Left lung (tissue), 10 donors: ENCODE results near the gene FAM151A. TPM values are rescaled to one million over a fixed set of nuclear protein-coding genes. Genes with fewer than 3 reads are reported as not detected.

ENCODE experiments used
- ATAC-seq: fragments of 200-7000 bp; cut with Tn5 transposase; one replicate; pipeline ENCODE4 v1.9.1; 2020; ENCODE audit warnings: moderate library complexity
- DNase-seq, 4 donors: peaks; one replicate each; pipeline ENCODE4 v3.0.0-alpha.2; 2013 to 2020
- H3K27ac ChIP-seq, 2 donors: fragments of 200-600 bp; sonication (generic) in 1 of 2; one replicate each; pipeline versions ENCODE4 v1.5.0 to v1.8.0; 2020 to 2021
- H3K27me3 ChIP-seq, 2 donors: fragments of 200-600 bp; sonication (generic) in 1 of 2; one replicate each; pipeline versions ENCODE4 v1.5.0 to v1.8.0; 2020 to 2021
- H3K36me3 ChIP-seq, 2 donors: fragments of 200-600 bp; sonication (generic) in 1 of 2; one replicate each; pipeline versions ENCODE4 v1.5.0 to v1.8.0; 2020 to 2021
- H3K4me1 ChIP-seq, 2 donors: fragments of 200-600 bp; one replicate each; pipeline ENCODE4 v1.8.0; 2021
- H3K4me3 ChIP-seq, 2 donors: fragments of 200-600 bp; sonication (generic) in 1 of 2; one replicate each; pipeline versions ENCODE4 v1.5.0 to v1.8.0; 2020 to 2021; ENCODE audit warnings: mild to moderate bottlenecking in 1 of 2
- H3K9me3 ChIP-seq, 2 donors: fragments of 200-600 bp; sonication (generic) in 1 of 2; one replicate each; pipeline versions ENCODE4 v1.5.0 to v1.8.0; 2020 to 2021
- intact Hi-C, 2 donors: fragments of 100-400 bp; cut with DNase I; formaldehyde crosslinking; loops; one replicate each; pipeline versions ENCODE4 v1.11.2 to v1.14.2; 2022
- polyA plus RNA-seq, 6 donors: library from polyadenylated mRNA; unstranded; fragments of 120-200 nt; gene quantifications; one replicate each; pipeline ENCODE4 v1.2.1, GENCODE V29; 2013; ENCODE audit not compliant: insufficient read length in 6 of 6
- total RNA-seq, 2 donors: library from RNA; stranded (reverse); fragmentation: NEBNext Ultra II Directional; extraction: Animal tissue kit (Norgen Biotek cat#: 25700); gene quantifications; one replicate each; pipeline ENCODE4 v1.2.1, GENCODE V29; 2021
- TF ChIP-seq, protein P1 (sequence below), 2 donors: fragments of 200-600 bp; sonication (generic) in 1 of 2; IDR thresholded peaks; one replicate each; pipeline versions ENCODE4 v1.5.0 to v1.8.0; 2021; ENCODE audit warnings: antibody characterized with exemption in 2 of 2
- donor health status: DM: no; HTN: yes; CAD: no.
- donor health status: DM: no; HTN: no; CAD: no.

The FAM151A gene
- total and polyA plus RNA-seq, 8 donors = 0.44 to 1.4 (median 0.67) TPM; not detected in 2

DNA sequence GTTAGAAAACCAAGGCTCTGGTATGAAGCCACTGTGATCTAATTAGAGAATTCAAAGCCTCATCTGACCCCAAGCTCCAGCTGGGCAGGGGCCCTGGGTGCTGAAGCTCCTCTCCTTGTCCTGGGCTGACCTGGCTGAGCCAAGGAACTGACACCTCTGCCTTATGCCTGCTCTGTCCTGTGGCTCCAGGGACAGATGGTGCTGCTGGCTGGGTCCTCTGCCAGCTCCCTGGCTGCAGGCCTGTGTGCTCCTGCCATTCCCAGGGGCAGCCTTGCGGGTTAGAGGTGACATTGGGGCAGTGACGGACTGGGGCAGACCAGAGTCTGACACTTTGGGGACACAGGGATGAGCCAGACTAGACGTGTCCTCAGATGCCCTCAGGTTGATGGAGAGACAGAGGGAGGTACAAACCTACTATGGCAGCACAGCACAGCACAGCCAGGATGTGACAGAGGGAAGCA lies 63.5 kb downstream of the FAM151A start:
- intact Hi-C loops = no loop called here

More for the DNA sequence above, 63.5 kb downstream of the FAM151A start:
- DNase-seq (no peak), ATAC-seq (no peak)
- no peaks in the 10 kb centered on the region for H3K36me3 ChIP-seq
- H3K27ac ChIP-seq = no peak overlapping the region
- H3K9me3 ChIP-seq = no peaks in the 10 kb centered on the region
- TF ChIP-seq, protein P1, sequence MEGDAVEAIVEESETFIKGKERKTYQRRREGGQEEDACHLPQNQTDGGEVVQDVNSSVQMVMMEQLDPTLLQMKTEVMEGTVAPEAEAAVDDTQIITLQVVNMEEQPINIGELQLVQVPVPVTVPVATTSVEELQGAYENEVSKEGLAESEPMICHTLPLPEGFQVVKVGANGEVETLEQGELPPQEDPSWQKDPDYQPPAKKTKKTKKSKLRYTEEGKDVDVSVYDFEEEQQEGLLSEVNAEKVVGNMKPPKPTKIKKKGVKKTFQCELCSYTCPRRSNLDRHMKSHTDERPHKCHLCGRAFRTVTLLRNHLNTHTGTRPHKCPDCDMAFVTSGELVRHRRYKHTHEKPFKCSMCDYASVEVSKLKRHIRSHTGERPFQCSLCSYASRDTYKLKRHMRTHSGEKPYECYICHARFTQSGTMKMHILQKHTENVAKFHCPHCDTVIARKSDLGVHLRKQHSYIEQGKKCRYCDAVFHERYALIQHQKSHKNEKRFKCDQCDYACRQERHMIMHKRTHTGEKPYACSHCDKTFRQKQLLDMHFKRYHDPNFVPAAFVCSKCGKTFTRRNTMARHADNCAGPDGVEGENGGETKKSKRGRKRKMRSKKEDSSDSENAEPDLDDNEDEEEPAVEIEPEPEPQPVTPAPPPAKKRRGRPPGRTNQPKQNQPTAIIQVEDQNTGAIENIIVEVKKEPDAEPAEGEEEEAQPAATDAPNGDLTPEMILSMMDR (IDR thresholded peaks at IDR 0.05) = no peak
- peaks cover 0 to 3% of the 10 kb centered on the region in 2 donors for H3K4me1 ChIP-seq
- no peak overlapping the region for H3K4me3 ChIP-seq
- H3K27me3 ChIP-seq = no peaks in the 10 kb centered on the region

Other genes starting within 250 kb of the FAM151A start
- gene SSBP3, start 217.1 kb downstream of the FAM151A start, total RNA-seq = 10 to 100 TPM; 33.0 to 35.2 TPM
- gene SSBP3, start 217.1 kb downstream of the FAM151A start, polyA plus RNA-seq = 100 to 1,000 TPM in 5 of 6 donors, 10 to 100 TPM in 1; 99.5 to 129 (median 119) TPM
- gene ACOT11, start 75.3 kb downstream of the FAM151A start, total RNA-seq = 10 to 100 TPM in 1 of 2 donors, 1 to 10 TPM in 1; 8.5 to 10.4 TPM
- gene ACOT11, start 75.3 kb downstream of the FAM151A start, polyA plus RNA-seq = 10 to 100 TPM; 10.6 to 15.9 (median 13.0) TPM
- gene MROH7, start 18.3 kb upstream of the FAM151A start, total RNA-seq = 1 to 10 TPM in 1 of 2 donors, under 1 TPM in 1; 0.70 to 1.6 TPM
- gene MROH7, start 18.3 kb upstream of the FAM151A start, polyA plus RNA-seq = 10 to 100 TPM in 5 of 6 donors, 1 to 10 TPM in 1; 8.7 to 16.2 (median 14.4) TPM
- 10 to 100 TPM; 15.0 to 20.0 TPM for gene TTC4, start 92.3 kb upstream of the FAM151A start, total RNA-seq
- 10 to 100 TPM; 32.7 to 36.7 (median 35.6) TPM for gene TTC4, start 92.3 kb upstream of the FAM151A start, polyA plus RNA-seq
- 1 to 10 TPM; 3.9 to 4.4 TPM for gene PARS2, start 141.0 kb upstream of the FAM151A start, total RNA-seq
- 1 to 10 TPM; 5.1 to 6.1 (median 5.5) TPM for gene PARS2, start 141.0 kb upstream of the FAM151A start, polyA plus RNA-seq
- 1 to 10 TPM; 4.8 to 7.7 TPM for gene TTC22, start 177.8 kb upstream of the FAM151A start, total RNA-seq
- gene TTC22, start 177.8 kb upstream of the FAM151A start, polyA plus RNA-seq = 1 to 10 TPM; 2.9 to 5.1 (median 3.9) TPM